Large intestine (tissue), 3 donors: ENCODE measurements around the gene PRTFDC1. TPM values are rescaled to one million over a fixed set of nuclear protein-coding genes. Genes with fewer than 3 reads are reported as not detected.
"Not testable (repeated sequence)": the region's sequence is repeated elsewhere in the genome, so short reads cannot be mapped to it uniquely, and the experiment has no call there.

Experiments
- DNase-seq, 2 donors: peaks; one replicate each; pipeline versions ENCODE4 v3.0.0 to v3.0.0-alpha.2; 2013
- H3K27ac ChIP-seq: one replicate; pipeline ENCODE4 v1.5.1; 2013; ENCODE audit warnings: low read length
- H3K27me3 ChIP-seq: 2 replicates; pipeline ENCODE4 v1.6.1; 2013; ENCODE audit warnings: low read length; ENCODE audit not compliant: control insufficient read depth, insufficient read depth
- H3K36me3 ChIP-seq: 2 replicates; pipeline ENCODE4 v1.6.1; 2013; ENCODE audit warnings: low read length; ENCODE audit not compliant: control insufficient read depth, insufficient read depth
- H3K4me1 ChIP-seq: one replicate; pipeline ENCODE4 v1.6.1; 2013; ENCODE audit warnings: low read length; ENCODE audit not compliant: control insufficient read depth, insufficient read depth
- H3K4me3 ChIP-seq: one replicate; pipeline ENCODE4 v1.5.1; 2013; ENCODE audit warnings: low read length
- H3K9me3 ChIP-seq: one replicate; pipeline ENCODE4 v1.6.1; 2013; ENCODE audit warnings: mild to moderate bottlenecking, low read depth, low read length, moderate library complexity; ENCODE audit not compliant: control insufficient read depth
- WGBS: methylation state at CpG from one replicate; pipeline ENCODE4 v1.1.5; 2013; ENCODE audit warnings: low lambda C conversion rate; ENCODE audit not compliant: insufficient coverage; 5-methylcytosine and 5-hydroxymethylcytosine counted together
- polyA plus RNA-seq: library from polyadenylated mRNA; unstranded; fragments of 120-200 nt; gene quantifications from one replicate; pipeline ENCODE4 v1.2.1, GENCODE V29; 2013

The PRTFDC1 gene
- polyA plus RNA-seq, 1 donor, result 34.3 TPM

DNA sequence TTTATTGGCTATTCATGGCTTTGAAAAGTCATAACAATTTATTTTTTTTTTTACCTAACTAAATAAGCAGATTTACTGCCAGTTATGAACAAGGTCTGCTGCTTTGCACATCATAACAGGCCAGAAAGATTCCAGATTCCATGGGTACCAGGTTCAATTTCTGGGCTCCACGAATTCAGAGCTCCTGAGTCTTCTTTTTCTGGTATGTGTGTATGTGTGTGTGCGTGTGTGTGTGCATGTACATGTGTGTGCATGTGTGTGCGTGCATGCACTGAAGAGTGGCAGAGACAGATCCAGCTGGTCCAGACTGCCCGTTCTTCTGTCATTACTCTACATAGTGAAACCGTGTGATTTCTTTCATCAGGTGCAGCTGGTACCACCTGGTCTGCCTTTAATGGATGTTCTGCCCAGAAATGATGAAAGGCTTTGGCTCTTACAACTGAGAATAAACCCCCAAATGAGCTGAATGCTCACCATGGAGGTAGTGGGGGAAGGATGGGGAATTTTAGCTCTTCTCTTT is 14.6 kb upstream of the PRTFDC1 start:
- Histone ChIP-seq H3K4me1 (peaks cover 12% of the 10 kb centered on the region), H3K4me3 (no peak overlapping the region), H3K27me3 (no peaks in the 10 kb centered on the region), H3K27ac (no peak overlapping the region), H3K9me3 (no peaks in the 10 kb centered on the region), H3K36me3 (no peaks in the 10 kb centered on the region)
- DNase-seq, result no peak
- WGBS, result no CpG with 5 or more reads among the region's 5 CpGs

DNA sequence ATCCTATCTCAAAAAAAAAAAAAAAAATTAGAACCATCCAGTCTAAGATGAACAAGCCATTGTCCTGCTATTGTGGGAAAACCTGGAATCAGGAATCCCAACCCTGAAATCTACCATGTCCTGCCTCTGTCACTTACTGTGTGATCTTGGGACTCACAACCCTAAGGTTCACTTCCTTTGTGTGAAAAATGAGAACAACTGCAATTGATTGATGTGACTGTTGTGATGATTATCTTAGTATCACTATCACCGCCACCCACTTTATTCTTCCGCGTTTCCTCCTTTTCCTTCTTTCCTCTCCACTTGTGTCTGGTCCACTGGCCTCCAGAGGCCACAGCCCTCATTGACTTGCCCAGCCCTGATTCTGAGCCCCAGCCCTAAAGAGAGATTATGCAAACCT is 12.6 kb upstream of the PRTFDC1 start:
- DNase-seq, result no peak
- WGBS, result 100% methylated on average over 2 of the region's 3 CpGs

DNA sequence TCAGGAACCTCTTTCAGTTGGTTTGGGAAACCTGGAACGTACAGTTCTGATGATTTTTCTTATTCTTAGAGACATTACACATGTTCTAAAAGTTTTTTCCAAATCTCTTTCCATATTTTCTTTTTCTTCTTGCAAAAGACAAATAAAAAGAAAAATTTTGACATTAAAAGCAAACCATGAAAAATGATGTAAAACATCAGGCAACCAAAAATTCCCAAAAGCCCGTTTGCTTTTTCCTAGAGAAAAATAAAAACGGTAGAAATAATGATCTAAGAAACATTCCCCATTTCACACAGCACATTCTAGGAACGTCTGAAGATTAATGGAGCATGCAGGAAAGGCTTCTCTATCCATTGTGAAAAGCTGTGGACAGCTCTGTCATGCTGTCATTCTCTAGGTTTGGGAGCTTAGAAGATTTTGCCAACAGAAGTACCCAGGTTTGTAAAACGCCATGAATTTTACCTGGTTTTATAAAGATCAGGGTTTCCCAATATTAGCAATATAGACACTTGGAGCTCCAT is 11.2 kb upstream of the PRTFDC1 start:
- no peaks in the 10 kb centered on the region for H3K36me3 ChIP-seq
- no peaks in the 10 kb centered on the region for H3K9me3 ChIP-seq
- DNase-seq, result no peak
- WGBS, result 95% methylated on average over 3 of the region's 5 CpGs
- peaks cover 12% of the 10 kb centered on the region for H3K4me1 ChIP-seq
- H3K27ac ChIP-seq, result peak overlapping the region; percentile 57
- H3K27me3 ChIP-seq, result no peaks in the 10 kb centered on the region
- H3K4me3 ChIP-seq, result no peak overlapping the region

More for the DNA sequence above, 12.6 kb upstream of the PRTFDC1 start:
- Histone ChIP-seq H3K27ac (no peak overlapping the region), H3K9me3 (no peaks in the 10 kb centered on the region), H3K4me3 (no peak overlapping the region), H3K36me3 (no peaks in the 10 kb centered on the region), H3K27me3 (no peaks in the 10 kb centered on the region), H3K4me1 (peaks cover 12% of the 10 kb centered on the region)

DNA sequence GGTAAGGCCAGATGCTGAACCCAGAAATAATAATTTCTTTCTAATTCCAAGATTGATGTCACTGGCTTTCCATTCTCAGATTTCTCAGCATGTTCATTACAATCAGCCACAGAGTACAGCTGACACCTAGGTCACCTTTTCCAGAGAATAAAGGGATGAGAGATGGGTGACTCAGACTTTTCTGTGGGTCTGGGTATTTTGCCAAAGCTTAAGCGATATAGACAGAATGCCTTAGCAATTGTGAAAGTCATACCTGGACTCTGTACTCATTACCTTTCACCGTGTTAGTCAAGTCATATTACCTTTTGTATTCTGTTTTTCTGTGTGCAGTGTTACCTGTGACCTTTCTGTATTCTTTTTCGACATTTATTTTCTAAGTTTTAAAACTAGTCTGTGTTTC is 10.6 kb upstream of the PRTFDC1 start:
- Histone ChIP-seq H3K36me3 (no peaks in the 10 kb centered on the region), H3K27ac (peak overlapping the region; percentile 82), H3K27me3 (no peaks in the 10 kb centered on the region), H3K4me1 (peaks cover 12% of the 10 kb centered on the region), H3K9me3 (no peaks in the 10 kb centered on the region), H3K4me3 (no peak overlapping the region)
- peak; percentile 85 to 91 for DNase-seq
- WGBS, result 20% methylated on average over 1 of the region's 3 CpGs

DNA sequence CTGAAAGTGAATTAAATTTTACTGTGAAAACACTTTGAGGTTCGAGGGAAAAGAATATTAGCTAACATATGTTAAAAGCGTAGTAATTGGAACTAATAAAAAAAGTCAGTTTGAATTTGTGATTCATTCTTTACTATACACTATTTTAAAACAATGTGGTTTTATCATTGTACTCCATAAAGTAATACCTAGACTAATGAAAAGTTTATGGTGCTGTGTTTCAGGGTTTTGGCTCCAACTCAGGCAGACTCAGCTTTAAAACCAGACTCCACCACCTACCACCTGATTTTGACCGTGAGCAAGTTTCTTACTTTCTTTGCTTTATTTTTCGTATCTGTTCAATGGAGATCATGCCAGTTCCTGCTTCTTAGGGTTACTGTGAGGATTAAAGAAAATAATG is 9.2 kb upstream of the PRTFDC1 start:
- Histone ChIP-seq H3K27ac (no peak overlapping the region), H3K27me3 (no peaks in the 10 kb centered on the region), H3K4me1 (peaks cover 12% of the 10 kb centered on the region), H3K9me3 (no peaks in the 10 kb centered on the region), H3K36me3 (no peaks in the 10 kb centered on the region), H3K4me3 (no peak overlapping the region)
- 82% methylated on average over 1 of the region's 4 CpGs for WGBS
- no peak for DNase-seq

DNA sequence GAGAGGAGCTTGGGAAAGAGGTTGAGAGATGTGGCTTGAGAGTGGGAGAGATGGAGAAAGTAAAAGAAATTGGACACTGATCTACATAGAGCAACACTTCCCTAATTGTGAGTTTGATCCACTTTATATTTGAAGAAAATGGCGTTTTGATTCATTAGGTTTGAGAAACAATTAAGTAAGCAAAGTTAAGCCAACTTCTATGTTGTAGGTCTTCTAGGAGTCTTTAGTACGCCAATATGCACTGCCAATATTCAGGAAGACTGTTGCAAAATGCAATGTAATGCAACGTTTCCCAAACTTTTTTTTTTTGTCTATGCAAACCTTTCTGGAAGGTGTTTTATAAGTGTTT is 7.0 kb upstream of the PRTFDC1 start:
- 67% methylated on average over 1 of the region's 3 CpGs for WGBS
- Histone ChIP-seq H3K27me3 (no peaks in the 10 kb centered on the region), H3K9me3 (no peaks in the 10 kb centered on the region), H3K27ac (peak overlapping the region; percentile 21), H3K4me3 (no peak overlapping the region), H3K4me1 (peaks cover 12% of the 10 kb centered on the region), H3K36me3 (no peaks in the 10 kb centered on the region)
- DNase-seq, result no peak

DNA sequence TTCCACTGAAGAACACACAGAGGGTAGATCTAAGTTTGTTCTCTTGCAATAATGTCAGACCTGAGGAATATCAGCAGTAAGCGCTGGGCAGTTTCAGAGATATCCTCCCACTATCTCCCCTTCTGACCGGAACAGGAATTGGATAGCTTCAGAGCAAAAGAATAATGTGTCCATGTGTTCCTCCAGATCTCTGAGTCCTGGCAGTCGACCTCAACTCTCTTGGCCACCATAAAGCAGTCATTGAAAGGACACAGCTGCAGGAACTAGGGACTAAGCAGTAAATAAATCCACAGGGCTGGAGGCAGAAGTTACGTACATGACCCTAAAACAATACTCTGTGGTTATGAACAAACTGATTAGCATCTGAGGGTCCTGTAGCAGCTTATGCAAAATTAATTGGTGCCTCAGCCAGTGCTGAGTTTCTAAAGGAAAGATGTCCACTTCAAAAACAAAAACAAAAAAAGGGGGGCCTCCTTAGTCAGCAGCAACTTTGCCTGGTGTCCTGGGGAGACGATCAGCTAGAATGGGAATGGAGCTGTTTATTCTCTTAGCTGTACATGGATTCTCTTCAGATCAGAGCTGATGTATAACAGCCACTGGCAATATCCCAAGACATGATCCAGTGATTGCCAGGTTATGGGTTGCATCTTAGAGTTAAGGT is 6.4 kb upstream of the PRTFDC1 start:
- peaks cover 12% of the 10 kb centered on the region for H3K4me1 ChIP-seq
- H3K27ac ChIP-seq, result peak overlapping the region; percentile 21
- DNase-seq, result peak in 1 of 2 donors; percentile 30
- no peaks in the 10 kb centered on the region for H3K27me3 ChIP-seq
- H3K9me3 ChIP-seq, result no peaks in the 10 kb centered on the region
- no peaks in the 10 kb centered on the region for H3K36me3 ChIP-seq
- H3K4me3 ChIP-seq, result no peak overlapping the region
- 80% methylated on average over 1 of the region's 5 CpGs for WGBS

DNA sequence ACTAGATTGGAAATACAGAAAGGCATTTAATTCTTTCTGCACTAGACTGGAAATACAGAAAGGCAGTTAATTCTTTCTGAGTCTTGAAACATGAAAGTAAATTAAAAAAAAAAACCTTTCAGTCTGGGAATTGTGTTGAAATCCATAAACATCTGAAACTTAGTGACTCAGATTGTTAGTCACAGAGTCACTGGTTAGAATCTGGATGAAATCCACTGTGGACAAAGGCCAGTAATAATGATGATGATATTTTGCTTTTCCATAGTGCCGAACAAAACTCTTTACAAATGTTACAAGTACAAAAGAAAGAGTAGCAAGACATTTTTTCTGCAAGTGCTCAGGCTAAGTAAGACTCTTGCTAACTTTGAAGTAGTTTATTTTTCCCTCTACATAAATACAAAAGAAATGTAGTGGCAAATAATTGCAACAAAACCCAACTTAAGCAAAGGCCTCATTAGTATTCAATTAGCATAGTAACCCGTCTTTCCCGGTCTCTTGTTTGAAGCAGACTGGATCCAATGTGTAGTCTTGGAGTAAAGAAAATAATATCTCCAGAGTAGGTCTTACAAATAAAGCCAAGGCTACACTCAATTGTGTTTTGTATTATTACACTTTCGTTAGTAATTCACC is 5.8 kb upstream of the PRTFDC1 start:
- Histone ChIP-seq H3K36me3 (no peaks in the 10 kb centered on the region), H3K9me3 (no peaks in the 10 kb centered on the region), H3K27me3 (no peaks in the 10 kb centered on the region), H3K4me3 (no peak overlapping the region), H3K27ac (peak overlapping the region; percentile 21), H3K4me1 (peaks cover 12% of the 10 kb centered on the region)
- no CpG with 5 or more reads among the region's 4 CpGs for WGBS
- DNase-seq, result peak in 1 of 2 donors; percentile 20

DNA sequence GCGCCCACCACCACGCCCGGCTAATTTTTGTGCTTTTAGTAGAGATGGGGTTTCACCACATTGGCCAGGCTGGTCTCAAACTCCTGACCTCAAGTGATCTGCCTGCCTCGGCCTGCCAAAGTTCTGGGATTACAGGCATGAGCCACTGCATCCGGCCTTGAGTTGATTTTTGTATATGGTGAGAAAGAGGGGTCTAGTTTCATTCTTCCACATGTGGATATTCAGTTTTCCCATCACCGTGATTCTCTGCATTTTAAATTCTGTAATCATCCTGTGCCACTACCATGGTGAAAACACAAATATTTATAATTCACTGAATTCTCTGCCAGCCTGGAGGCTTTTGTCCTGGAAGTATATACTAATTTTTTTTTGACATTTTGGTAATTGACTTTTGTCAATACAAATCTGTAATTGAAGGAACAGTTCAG is 5.2 kb upstream of the PRTFDC1 start:
- H3K4me3 ChIP-seq, H3K36me3 ChIP-seq, H3K27ac ChIP-seq, H3K27me3 ChIP-seq, H3K9me3 ChIP-seq, DNase-seq: not testable (repeated sequence)
- H3K4me1 ChIP-seq, result peaks cover 11% of the 10 kb centered on the region
- no CpG with 5 or more reads among the region's 6 CpGs for WGBS

DNA sequence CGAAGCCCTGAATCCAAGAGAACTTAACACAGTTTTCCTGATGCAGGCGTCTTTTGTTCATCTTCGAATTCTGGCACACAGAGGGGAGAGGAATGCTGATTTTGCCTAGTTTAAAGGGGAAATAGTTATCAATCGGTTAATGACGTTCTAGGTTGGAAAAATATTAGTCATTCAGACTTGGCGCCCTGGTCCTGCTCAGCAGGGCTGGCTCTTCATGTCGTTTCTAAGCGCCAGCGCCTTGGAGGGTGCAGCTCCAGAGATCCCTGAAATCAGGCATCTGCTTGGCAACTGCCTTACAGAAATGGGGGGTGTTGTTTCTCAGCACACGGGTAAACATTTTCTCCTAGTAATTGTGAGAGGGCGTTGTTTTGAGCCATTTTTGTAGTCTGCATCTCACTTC is 1.3 kb upstream of the PRTFDC1 start:
- 68% methylated on average over 5 of the region's 11 CpGs for WGBS
- no peaks in the 10 kb centered on the region for H3K27me3 ChIP-seq
- H3K9me3 ChIP-seq, result no peaks in the 10 kb centered on the region
- DNase-seq, result no peak
- H3K4me1 ChIP-seq, result peaks cover 16% of the 10 kb centered on the region
- no peaks in the 10 kb centered on the region for H3K36me3 ChIP-seq
- peak overlapping the region; percentile 2 for H3K27ac ChIP-seq
- H3K4me3 ChIP-seq, result no peak overlapping the region
